ENCODE results near the gene BET1. TPM values are rescaled to one million over a fixed set of nuclear protein-coding genes. Genes with fewer than 3 reads are reported as not detected.
A peak's percentile ranks its signal among the peaks of the same experiment; 100 is the strongest.

The BET1 gene
- total and polyA plus RNA-seq, 2 experiments from 2014 or later: 45.5 to 50.7 TPM

DNA sequence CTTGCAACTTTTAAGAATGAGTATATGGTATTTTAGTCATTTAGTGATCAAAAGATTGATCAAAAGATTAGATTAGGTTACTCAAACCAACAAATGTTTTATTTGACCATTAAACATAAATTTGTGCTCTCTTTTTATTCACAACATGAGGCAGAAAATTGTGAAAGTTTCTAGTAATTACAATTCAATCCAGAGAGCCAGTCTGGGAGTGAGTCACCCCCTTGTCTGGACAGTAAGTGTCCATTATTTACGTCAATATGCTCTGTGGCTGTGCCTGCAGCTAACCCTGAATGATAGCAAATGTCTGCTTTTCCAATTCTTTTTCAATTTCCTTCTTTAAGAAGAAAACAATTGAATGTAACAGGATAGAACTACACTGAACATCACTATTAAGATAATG lies 54.7 kb downstream of the BET1 start:
- Histone ChIP-seq H3K9me3 (ENCODE audit: low read depth) (no peaks in the 10 kb centered on the region), H3K79me2 (no peaks in the 10 kb centered on the region), H4K20me1 (ENCODE audit: insufficient read depth, poor library complexity, severe bottlenecking) (no peaks in the 10 kb centered on the region), H3K9me2 (replicated peaks; ENCODE audit: insufficient read depth) (no peaks in the 10 kb centered on the region), H3K27me3 (no peaks in the 10 kb centered on the region), H2AFZ (no peak overlapping the region), H3K4me1 (ENCODE audit: insufficient read depth) (no peaks in the 10 kb centered on the region), H3K4me2 (no peak overlapping the region), H3K27ac (no peak overlapping the region), H3K36me3 (replicated peaks; ENCODE audit: insufficient read depth, low read depth) (no peaks in the 10 kb centered on the region), H3K4me3 (no peak overlapping the region)
- TF ChIP-seq EZH2phosphoT487 (IDR thresholded peaks at IDR 0.05; ENCODE audit: low read depth, severe bottlenecking, unreplicated experiment): no peak
- no peak for TF ChIP-seq EZH2 (IDR thresholded peaks at IDR 0.05; ENCODE audit: borderline replicate concordance)
- no peak for TF ChIP-seq CTCF (IDR thresholded peaks at IDR 0.05; ENCODE audit: poor library complexity)
- DNase-seq (ENCODE audit: low spot score): peak; percentile 9
- WGBS (ENCODE audit: low lambda C conversion rate, missing lambda C conversion rate): 57% methylated on average over 1 of the region's 1 CpG

DNA sequence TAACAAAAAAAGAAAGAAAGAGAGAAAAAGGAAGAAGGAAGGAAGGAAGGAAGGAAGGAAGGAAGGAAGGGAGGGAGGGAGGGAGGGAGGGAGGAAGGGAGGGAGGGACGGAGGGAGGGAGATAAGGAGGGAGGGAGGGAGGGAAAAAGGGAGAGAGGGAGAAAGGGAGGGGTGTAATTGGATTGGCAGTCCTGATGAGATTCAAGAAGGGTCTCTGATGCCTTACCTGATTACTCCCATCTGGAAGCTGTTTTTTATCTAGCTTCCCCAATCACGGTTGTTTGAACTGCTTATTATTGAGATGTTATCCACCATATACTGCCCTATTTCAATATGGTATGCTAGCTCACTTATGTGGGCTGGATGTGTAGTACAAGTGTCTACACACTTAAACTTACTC lies 55.3 kb downstream of the BET1 start:
- no peak overlapping the region for H2AFZ ChIP-seq
- 69% methylated on average over 1 of the region's 2 CpGs for WGBS (ENCODE audit: low lambda C conversion rate, missing lambda C conversion rate)
- H3K9me2 ChIP-seq (replicated peaks; ENCODE audit: insufficient read depth): no peaks in the 10 kb centered on the region
- H3K36me3 ChIP-seq (replicated peaks; ENCODE audit: insufficient read depth, low read depth): no peaks in the 10 kb centered on the region
- H3K79me2 ChIP-seq: no peaks in the 10 kb centered on the region
- no peaks in the 10 kb centered on the region for H4K20me1 ChIP-seq (ENCODE audit: insufficient read depth, poor library complexity, severe bottlenecking)
- H3K4me1 ChIP-seq (ENCODE audit: insufficient read depth): no peaks in the 10 kb centered on the region
- H3K27ac ChIP-seq: no peak overlapping the region
- TF ChIP-seq EZH2 (IDR thresholded peaks at IDR 0.05; ENCODE audit: borderline replicate concordance): no peak
- TF ChIP-seq CTCF (IDR thresholded peaks at IDR 0.05; ENCODE audit: poor library complexity): no peak
- H3K9me3 ChIP-seq (ENCODE audit: low read depth): no peaks in the 10 kb centered on the region
- no peak overlapping the region for H3K4me2 ChIP-seq
- H3K27me3 ChIP-seq: no peaks in the 10 kb centered on the region
- no peak overlapping the region for H3K4me3 ChIP-seq
- no peak for DNase-seq (ENCODE audit: low spot score)

DNA sequence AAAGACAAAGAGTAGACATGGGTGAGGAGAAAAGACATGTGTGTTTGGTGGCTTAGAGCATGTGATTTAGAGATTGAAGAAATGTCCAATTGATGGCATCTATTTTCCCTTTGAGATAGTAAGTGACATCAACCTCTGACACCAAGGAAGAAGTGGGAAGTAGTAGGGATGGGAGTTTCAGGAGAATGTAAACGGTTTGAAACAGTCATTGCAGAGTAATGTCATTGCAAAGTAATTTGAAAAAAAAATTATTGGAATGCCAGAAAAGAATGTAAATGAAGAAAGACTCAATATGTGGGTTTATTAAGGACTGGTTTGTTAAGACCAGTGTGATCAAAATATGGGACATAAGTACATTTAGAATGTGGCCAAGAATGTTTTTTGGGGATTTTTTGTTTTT lies 56.0 kb downstream of the BET1 start:
- Histone ChIP-seq H3K79me2 (no peaks in the 10 kb centered on the region), H3K4me2 (no peak overlapping the region)

More for the DNA sequence above, 56.0 kb downstream of the BET1 start:
- no peaks in the 10 kb centered on the region for H3K9me2 ChIP-seq (replicated peaks; ENCODE audit: insufficient read depth)
- TF ChIP-seq EZH2phosphoT487 (IDR thresholded peaks at IDR 0.05; ENCODE audit: low read depth, severe bottlenecking, unreplicated experiment) (no peak), CTCF (IDR thresholded peaks at IDR 0.05; ENCODE audit: poor library complexity) (no peak), EZH2 (IDR thresholded peaks at IDR 0.05; ENCODE audit: borderline replicate concordance) (no peak)
- WGBS (ENCODE audit: low lambda C conversion rate, missing lambda C conversion rate): 58% methylated on average over 1 of the region's 1 CpG
- H3K4me3 ChIP-seq: no peak overlapping the region
- no peak overlapping the region for H3K27ac ChIP-seq
- H3K27me3 ChIP-seq: no peaks in the 10 kb centered on the region
- no peaks in the 10 kb centered on the region for H3K36me3 ChIP-seq (replicated peaks; ENCODE audit: insufficient read depth, low read depth)
- H3K4me1 ChIP-seq (ENCODE audit: insufficient read depth): no peaks in the 10 kb centered on the region
- no peak overlapping the region for H2AFZ ChIP-seq
- no peak for DNase-seq (ENCODE audit: low spot score)
- H3K9me3 ChIP-seq (ENCODE audit: low read depth): no peaks in the 10 kb centered on the region
- H4K20me1 ChIP-seq (ENCODE audit: insufficient read depth, poor library complexity, severe bottlenecking): no peaks in the 10 kb centered on the region

Measured in hepatocyte (in vitro differentiated cells).